Retina (tissue), 1 donor: ENCODE data around the gene TMTC1.
A peak's percentile ranks its signal among the peaks of the same experiment; 100 is the strongest.

ENCODE experiments used
- DNase-seq: peaks from one replicate; pipeline ENCODE4 v3.0.0-alpha.2; 2016

The TMTC1 gene

GRCh38 chr12:29610473-29611170 is 173.1 kb downstream of the TMTC1 start:
- no peak for DNase-seq

GRCh38 chr12:29609431-29610215 is 174.1 kb downstream of the TMTC1 start:
- DNase-seq: no peak

GRCh38 chr12:29608581-29608980 is 175.2 kb downstream of the TMTC1 start:
- DNase-seq: no peak

- no peak for DNase-seq
Measured at GRCh38 chr12:29599381-29599780, 184.4 kb downstream of the TMTC1 start.

- DNase-seq: no peak
Measured at GRCh38 chr12:29595071-29595755, 188.5 kb downstream of the TMTC1 start.

GRCh38 chr12:29593001-29593400 is 190.7 kb downstream of the TMTC1 start:
- no peak for DNase-seq

GRCh38 chr12:29591140-29592020 is 192.4 kb downstream of the TMTC1 start:
- peak; percentile 51 for DNase-seq

GRCh38 chr12:29589851-29590250 is 193.9 kb downstream of the TMTC1 start:
- no peak for DNase-seq

GRCh38 chr12:29589286-29589820 is 194.4 kb downstream of the TMTC1 start:
- DNase-seq: no peak

- DNase-seq: no peak
Measured at GRCh38 chr12:29582677-29583272, 201.0 kb downstream of the TMTC1 start.

- DNase-seq: no peak
Measured at GRCh38 chr12:29582146-29582545, 201.6 kb downstream of the TMTC1 start.

GRCh38 chr12:29581631-29582030 is 202.1 kb downstream of the TMTC1 start:
- DNase-seq: no peak

- DNase-seq: no peak
Measured at GRCh38 chr12:29580971-29581370, 202.8 kb downstream of the TMTC1 start.

- no peak for DNase-seq
Measured at GRCh38 chr12:29578731-29579130, 205.0 kb downstream of the TMTC1 start.

- no peak for DNase-seq
Measured at GRCh38 chr12:29578070-29578469, 205.7 kb downstream of the TMTC1 start.

GRCh38 chr12:29574500-29574899 is 209.2 kb downstream of the TMTC1 start:
- DNase-seq: no peak

GRCh38 chr12:29572938-29573337 is 210.8 kb downstream of the TMTC1 start:
- DNase-seq: no peak

- no peak for DNase-seq
Measured at GRCh38 chr12:29572464-29572863, 211.3 kb downstream of the TMTC1 start.

GRCh38 chr12:29569132-29569757 is 214.5 kb downstream of the TMTC1 start:
- DNase-seq: no peak

- no peak for DNase-seq
Measured at GRCh38 chr12:29566441-29566840, 217.3 kb downstream of the TMTC1 start.

- no peak for DNase-seq
Measured at GRCh38 chr12:29565727-29566126, 218.0 kb downstream of the TMTC1 start.

GRCh38 chr12:29564925-29565324 is 218.8 kb downstream of the TMTC1 start:
- no peak for DNase-seq
